ENCODE data around the gene KAT8.

DNA sequence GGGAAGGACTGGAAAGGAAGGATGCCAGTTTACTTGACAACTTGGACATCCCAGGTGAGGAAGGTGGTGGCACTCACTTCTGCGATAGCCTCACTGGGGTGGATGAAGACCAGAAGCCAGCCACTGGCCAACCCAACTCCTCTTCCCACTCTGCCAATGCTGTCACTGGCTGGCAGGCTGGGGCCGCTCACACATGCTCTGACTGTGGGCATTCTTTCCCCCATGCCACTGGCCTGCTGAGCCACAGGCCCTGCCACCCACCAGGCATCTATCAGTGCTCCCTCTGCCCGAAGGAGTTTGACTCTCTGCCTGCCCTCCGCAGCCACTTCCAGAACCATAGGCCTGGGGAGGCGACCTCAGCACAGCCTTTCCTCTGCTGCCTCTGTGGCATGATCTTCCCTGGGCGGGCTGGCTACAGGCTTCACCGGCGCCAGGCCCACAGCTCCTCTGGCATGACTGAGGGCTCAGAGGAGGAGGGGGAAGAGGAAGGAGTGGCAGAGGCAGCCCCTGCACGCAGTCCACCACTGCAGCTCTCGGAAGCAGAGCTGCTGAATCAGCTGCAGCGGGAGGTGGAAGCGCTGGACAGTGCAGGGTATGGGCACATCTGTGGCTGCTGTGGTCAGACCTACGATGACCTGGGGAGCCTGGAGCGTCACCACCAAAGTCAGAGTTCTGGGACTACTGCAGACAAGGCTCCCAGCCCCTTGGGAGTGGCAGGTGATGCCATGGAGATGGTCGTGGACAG lies 38.7 kb upstream of the KAT8 start:
- no peak for TF ChIP-seq SUZ12 (IDR thresholded peaks at IDR 0.05; ENCODE audit: extremely low read depth, insufficient read depth, insufficient read length)
- TF ChIP-seq YY1 (IDR thresholded peaks at IDR 0.05; ENCODE audit: insufficient read depth, insufficient read length) = no peak

Measured in NT2/D1 (cell line).